ENCODE data around the gene SERPINB7. TPM values are rescaled to one million over a fixed set of nuclear protein-coding genes. Genes with fewer than 3 reads are reported as not detected.

The SERPINB7 gene
- total RNA-seq, 6 donors from 2014 or later = 1.3 TPM; not detected in 5

- H3K9me3 ChIP-seq = peaks cover 0 to 16% (median 5%) of the 10 kb centered on the region in 4 donors
- ATAC-seq (ENCODE audit: low FRiP score in 2 of 2) = no peak
- no peak for DNase-seq
- no peaks in the 10 kb centered on the region for H3K4me1 ChIP-seq
- WGBS, 2 donors = 83 to 89% methylated on average over 3 of the region's 3 CpGs
- H3K27ac ChIP-seq = no peak overlapping the region
- no peaks in the 10 kb centered on the region for H3K27me3 ChIP-seq
- H3K36me3 ChIP-seq = no peaks in the 10 kb centered on the region
- H3K4me3 ChIP-seq = no peak overlapping the region
- TF ChIP-seq POLR2A (IDR thresholded peaks at IDR 0.05) = no peak
- no peak for TF ChIP-seq CTCF (IDR thresholded peaks at IDR 0.05)
- no peak for TF ChIP-seq POLR2AphosphoS5 (IDR thresholded peaks at IDR 0.05)
- TF ChIP-seq EP300 (IDR thresholded peaks at IDR 0.05) = no peak
These were observed 11.2 kb upstream of the SERPINB7 start for GRCh38 chr18:63763831-63764600.

GRCh38 chr18:63765837-63766236 lies 9.4 kb upstream of the SERPINB7 start:
- Histone ChIP-seq H3K27me3 (no peaks in the 10 kb centered on the region), H3K4me3 (no peak overlapping the region), H3K27ac (no peak overlapping the region), H3K9me3 (no peaks in the 10 kb centered on the region), H3K36me3 (no peaks in the 10 kb centered on the region), H3K4me1 (no peaks in the 10 kb centered on the region)
- no peak for ATAC-seq (ENCODE audit: low FRiP score in 2 of 2)
- DNase-seq = no peak
- no peak for TF ChIP-seq CTCF (IDR thresholded peaks at IDR 0.05)
- TF ChIP-seq POLR2AphosphoS5 (IDR thresholded peaks at IDR 0.05) = no peak
- TF ChIP-seq POLR2A (IDR thresholded peaks at IDR 0.05) = no peak
- no peak for TF ChIP-seq EP300 (IDR thresholded peaks at IDR 0.05)
- 64 to 67% methylated on average over 2 of the region's 2 CpGs for WGBS, 2 donors

DNA sequence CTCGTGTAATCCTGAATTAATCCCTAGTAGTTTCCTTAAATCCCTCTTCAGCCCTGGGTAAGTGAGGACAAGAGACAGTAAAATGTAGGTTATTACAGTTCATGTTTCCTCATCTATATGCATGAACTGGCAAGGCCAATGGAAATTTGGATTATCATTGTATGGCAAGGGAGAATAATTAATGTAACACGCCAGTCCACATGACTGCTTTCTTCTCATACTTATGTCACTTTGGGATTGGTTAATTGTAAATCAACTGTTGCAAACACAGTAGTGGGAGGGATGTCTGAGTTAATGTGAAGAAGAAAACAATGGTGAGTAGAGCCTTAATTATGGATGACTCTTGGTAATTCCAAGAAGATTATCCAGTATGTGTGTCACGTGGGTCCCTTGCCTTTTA lies 1.7 kb upstream of the SERPINB7 start:
- no peaks in the 10 kb centered on the region for H3K9me3 ChIP-seq
- no peaks in the 10 kb centered on the region for H3K4me1 ChIP-seq
- H3K4me3 ChIP-seq = no peak overlapping the region
- H3K27ac ChIP-seq = no peak overlapping the region
- 73 to 81% methylated on average over 3 of the region's 3 CpGs for WGBS, 2 donors
- no peak for DNase-seq
- TF ChIP-seq POLR2A (IDR thresholded peaks at IDR 0.05) (no peak), CTCF (IDR thresholded peaks at IDR 0.05) (no peak), POLR2AphosphoS5 (IDR thresholded peaks at IDR 0.05) (no peak), EP300 (IDR thresholded peaks at IDR 0.05) (no peak)
- no peaks in the 10 kb centered on the region for H3K36me3 ChIP-seq
- no peaks in the 10 kb centered on the region for H3K27me3 ChIP-seq
- no peak for ATAC-seq (ENCODE audit: low FRiP score in 2 of 2)

- no peaks in the 10 kb centered on the region for H3K9me3 ChIP-seq
- no peaks in the 10 kb centered on the region for H3K27me3 ChIP-seq
- H3K27ac ChIP-seq = no peak overlapping the region
- ATAC-seq (ENCODE audit: low FRiP score in 2 of 2) = no peak
- H3K36me3 ChIP-seq = no peaks in the 10 kb centered on the region
- no peak for DNase-seq
- TF ChIP-seq CTCF (IDR thresholded peaks at IDR 0.05) = no peak
- TF ChIP-seq EP300 (IDR thresholded peaks at IDR 0.05) = no peak
- TF ChIP-seq POLR2AphosphoS5 (IDR thresholded peaks at IDR 0.05) = no peak
- no peak for TF ChIP-seq POLR2A (IDR thresholded peaks at IDR 0.05)
- WGBS, 2 donors = 31 to 63% methylated on average over 1 of the region's 1 CpG
- H3K4me1 ChIP-seq = no peaks in the 10 kb centered on the region
- H3K4me3 ChIP-seq = no peak overlapping the region
These were observed 707 bp upstream of the SERPINB7 start for GRCh38 chr18:63774511-63774910.

DNA sequence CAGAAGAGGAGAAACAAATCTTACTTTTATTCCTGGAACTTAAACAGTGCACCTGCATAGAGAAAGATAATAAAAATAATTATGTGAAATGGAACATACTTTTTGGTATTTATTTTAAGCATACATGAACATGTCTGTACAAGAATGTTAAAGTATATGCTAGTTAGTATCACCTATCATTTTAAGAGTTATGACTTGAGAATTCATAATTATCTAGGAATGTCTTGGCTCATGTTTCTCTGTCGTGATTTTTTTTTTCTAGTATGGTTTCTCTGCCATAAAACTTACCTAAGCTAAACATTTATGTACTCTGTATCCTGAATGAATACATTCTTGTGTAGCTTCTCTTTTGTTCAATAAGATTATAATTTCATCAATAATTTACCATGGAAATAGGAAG lies 4.2 kb downstream of the SERPINB7 start:
- no peak overlapping the region for H3K27ac ChIP-seq
- DNase-seq = no peak
- WGBS, 2 donors = 34 to 44% methylated on average over 1 of the region's 1 CpG
- TF ChIP-seq EP300 (IDR thresholded peaks at IDR 0.05) = no peak
- no peak for TF ChIP-seq CTCF (IDR thresholded peaks at IDR 0.05)
- no peak for TF ChIP-seq POLR2AphosphoS5 (IDR thresholded peaks at IDR 0.05)
- TF ChIP-seq POLR2A (IDR thresholded peaks at IDR 0.05) = no peak
- H3K4me1 ChIP-seq = no peaks in the 10 kb centered on the region
- no peaks in the 10 kb centered on the region for H3K9me3 ChIP-seq
- H3K27me3 ChIP-seq = no peaks in the 10 kb centered on the region
- no peaks in the 10 kb centered on the region for H3K36me3 ChIP-seq
- no peak overlapping the region for H3K4me3 ChIP-seq
- no peak for ATAC-seq (ENCODE audit: low FRiP score in 2 of 2)

All from upper lobe of left lung (tissue), 6 donors.